WTC11 (cell line): ENCODE data around the gene ELK3. TPM values are rescaled to one million over a fixed set of nuclear protein-coding genes. Genes with fewer than 3 reads are reported as not detected.

ENCODE experiments used
- ATAC-seq: fragments of 200-7000 bp; cut with Tn5 transposase; 2 replicates; pipeline ENCODE4 v1.10.0; 2021; ENCODE audit warnings: mild to moderate bottlenecking, moderate library complexity
- CTCF ChIA-PET: fragments of 300-600 bp; sonication (Branson Sonifier 250); formaldehyde crosslinking; loops from one replicate; lab custom pipeline; 2021; ENCODE audit warnings: antibody characterized with exemption; lab: Charles Lee
- POLR2A ChIA-PET: fragments of 350-600 bp; sonication (Branson Sonifier 250); formaldehyde crosslinking; loops from one replicate; lab custom pipeline; 2021; ENCODE audit warnings: antibody characterized with exemption; lab: Charles Lee
- DNase-seq: peaks from one replicate; pipeline ENCODE4 v3.0.0; 2021; ENCODE audit warnings: low spot score
- H3K27ac Mint-ChIP-seq: 2 replicates; pipeline ENCODE4 v1.8.0; 2021; ENCODE audit warnings: mixed read lengths
- H3K27me3 Mint-ChIP-seq: 2 replicates; pipeline ENCODE4 v1.8.0; 2021; ENCODE audit warnings: low read depth, mild to moderate bottlenecking, moderate library complexity, mixed read lengths
- H3K36me3 Mint-ChIP-seq: 2 replicates; pipeline ENCODE4 v1.8.0; 2021; ENCODE audit warnings: mixed read lengths
- H3K4me1 Mint-ChIP-seq: 2 replicates; pipeline ENCODE4 v1.8.0; 2022; ENCODE audit warnings: mixed read lengths
- H3K4me3 Mint-ChIP-seq: 2 replicates; pipeline ENCODE4 v1.8.0; 2021; ENCODE audit warnings: mild to moderate bottlenecking, moderate library complexity, mixed read lengths
- H3K9me3 Mint-ChIP-seq: 2 replicates; pipeline ENCODE4 v1.8.0; 2021; ENCODE audit warnings: mixed read lengths
- ATF6 ChIP-seq: sonication (generic); formaldehyde crosslinking; IDR thresholded peaks from 2 replicates; pipeline ENCODE4 v1.8.1; 2023; ENCODE audit warnings: mild to moderate bottlenecking, missing genetic modification reagents
- EMX1 ChIP-seq: fragments of 250-450 bp; sonication (Bioruptor Pico); IDR thresholded peaks from 2 replicates; pipeline ENCODE4 v1.8.0; 2021; ENCODE audit warnings: mild to moderate bottlenecking
- FOXJ3 ChIP-seq: sonication (generic); formaldehyde crosslinking; IDR thresholded peaks from 2 replicates; pipeline ENCODE4 v1.9.0; 2021; ENCODE audit warnings: missing genetic modification reagents, mild to moderate bottlenecking, borderline replicate concordance
- MAX ChIP-seq: sonication (generic); formaldehyde crosslinking; IDR thresholded peaks from 2 replicates; pipeline ENCODE4 v1.8.0; 2022; ENCODE audit warnings: mild to moderate bottlenecking, missing genetic modification reagents
- MLX ChIP-seq: sonication (generic); formaldehyde crosslinking; IDR thresholded peaks from 2 replicates; pipeline ENCODE4 v1.8.1; 2023; ENCODE audit warnings: mild to moderate bottlenecking, missing genetic modification reagents, moderate library complexity
- NFATC4 ChIP-seq: fragments of 250-450 bp; sonication (Bioruptor Pico); IDR thresholded peaks from 2 replicates; pipeline ENCODE4 v1.9.0; 2021; ENCODE audit warnings: mild to moderate bottlenecking
- NFE2L1 ChIP-seq: sonication (generic); formaldehyde crosslinking; IDR thresholded peaks from 2 replicates; pipeline ENCODE4 v1.8.1; 2023; ENCODE audit warnings: missing genetic modification reagents
- RELA ChIP-seq: sonication (generic); formaldehyde crosslinking; IDR thresholded peaks from 2 replicates; pipeline ENCODE4 v1.8.1; 2022; ENCODE audit warnings: missing genetic modification reagents, mild to moderate bottlenecking, borderline replicate concordance
- SMAD3 ChIP-seq: sonication (generic); formaldehyde crosslinking; IDR thresholded peaks from 2 replicates; pipeline ENCODE4 v1.8.0; 2022; ENCODE audit warnings: missing genetic modification reagents, mild to moderate bottlenecking, borderline replicate concordance
- TEAD4 ChIP-seq: sonication (generic); formaldehyde crosslinking; IDR thresholded peaks from 2 replicates; pipeline ENCODE4 v1.8.0; 2022; ENCODE audit warnings: mild to moderate bottlenecking, missing genetic modification reagents
- TP53 ChIP-seq: sonication (generic); formaldehyde crosslinking; IDR thresholded peaks from 2 replicates; pipeline ENCODE4 v1.8.1; 2023; ENCODE audit warnings: mild to moderate bottlenecking, missing genetic modification reagents
- ZNF138 ChIP-seq: sonication (generic); formaldehyde crosslinking; conservative IDR thresholded peaks from 2 replicates; pipeline ENCODE4 v1.8.1; 2022; ENCODE audit warnings: mild to moderate bottlenecking, moderate library complexity, missing genetic modification reagents
- ZNF232 ChIP-seq: sonication (generic); formaldehyde crosslinking; IDR thresholded peaks from 2 replicates; pipeline ENCODE4 v1.8.0; 2022; ENCODE audit warnings: mild to moderate bottlenecking, missing genetic modification reagents
- ZNF317 ChIP-seq: sonication (generic); formaldehyde crosslinking; IDR thresholded peaks from 2 replicates; pipeline ENCODE4 v1.8.1; 2023; ENCODE audit warnings: low read depth, mild to moderate bottlenecking, moderate library complexity, missing genetic modification reagents, borderline replicate concordance
- ZNF423 ChIP-seq: fragments of 250-450 bp; sonication (Bioruptor Pico); IDR thresholded peaks from 2 replicates; pipeline ENCODE4 v2.1.2; 2022; ENCODE audit warnings: mild to moderate bottlenecking, moderate library complexity
- total RNA-seq: library from RNA; stranded (reverse); gene quantifications from 3 replicates; pipeline ENCODE4 v1.2.3, GENCODE V29; 2021
- TF ChIP-seq, protein P1 (sequence below): sonication (generic); formaldehyde crosslinking; IDR thresholded peaks from 2 replicates; pipeline ENCODE4 v1.8.0; 2023; ENCODE audit warnings: missing genetic modification reagents, mild to moderate bottlenecking, borderline replicate concordance
- TF ChIP-seq, protein P2 (sequence below): sonication (generic); formaldehyde crosslinking; IDR thresholded peaks from 2 replicates; pipeline ENCODE4 v1.8.0; 2022; ENCODE audit warnings: mild to moderate bottlenecking, missing genetic modification reagents
- TF ChIP-seq, protein P3 (sequence below): sonication (generic); formaldehyde crosslinking; IDR thresholded peaks from 2 replicates; pipeline ENCODE4 v1.8.0; 2022; ENCODE audit warnings: missing genetic modification reagents

Gene ELK3
- total RNA-seq, 1 experiment from 2014 or later = 16.5 TPM

GRCh38 chr12:96221391-96221790, 27.2 kb downstream of the ELK3 start:
- no peaks in the 10 kb centered on the region for H3K27me3 Mint-ChIP-seq
- H3K36me3 Mint-ChIP-seq = peaks cover 5% of the 10 kb centered on the region; the same call in 1 of the 2 replicates
- H3K9me3 Mint-ChIP-seq = no peaks in the 10 kb centered on the region
- TF ChIP-seq RELA (no peak), ZNF423 (CRISPR knock-in tag) (no peak), MLX (CRISPR knock-in tag) (no peak), ZNF317 (CRISPR knock-in tag) (no peak), ZNF232 (CRISPR knock-in tag) (no peak), TP53 (CRISPR knock-in tag) (no peak), SMAD3 (CRISPR knock-in tag) (no peak), NFE2L1 (CRISPR knock-in tag) (no peak), ATF6 (CRISPR knock-in tag) (no peak), FOXJ3 (CRISPR knock-in tag) (no peak)
- TF ChIP-seq, protein P1, sequence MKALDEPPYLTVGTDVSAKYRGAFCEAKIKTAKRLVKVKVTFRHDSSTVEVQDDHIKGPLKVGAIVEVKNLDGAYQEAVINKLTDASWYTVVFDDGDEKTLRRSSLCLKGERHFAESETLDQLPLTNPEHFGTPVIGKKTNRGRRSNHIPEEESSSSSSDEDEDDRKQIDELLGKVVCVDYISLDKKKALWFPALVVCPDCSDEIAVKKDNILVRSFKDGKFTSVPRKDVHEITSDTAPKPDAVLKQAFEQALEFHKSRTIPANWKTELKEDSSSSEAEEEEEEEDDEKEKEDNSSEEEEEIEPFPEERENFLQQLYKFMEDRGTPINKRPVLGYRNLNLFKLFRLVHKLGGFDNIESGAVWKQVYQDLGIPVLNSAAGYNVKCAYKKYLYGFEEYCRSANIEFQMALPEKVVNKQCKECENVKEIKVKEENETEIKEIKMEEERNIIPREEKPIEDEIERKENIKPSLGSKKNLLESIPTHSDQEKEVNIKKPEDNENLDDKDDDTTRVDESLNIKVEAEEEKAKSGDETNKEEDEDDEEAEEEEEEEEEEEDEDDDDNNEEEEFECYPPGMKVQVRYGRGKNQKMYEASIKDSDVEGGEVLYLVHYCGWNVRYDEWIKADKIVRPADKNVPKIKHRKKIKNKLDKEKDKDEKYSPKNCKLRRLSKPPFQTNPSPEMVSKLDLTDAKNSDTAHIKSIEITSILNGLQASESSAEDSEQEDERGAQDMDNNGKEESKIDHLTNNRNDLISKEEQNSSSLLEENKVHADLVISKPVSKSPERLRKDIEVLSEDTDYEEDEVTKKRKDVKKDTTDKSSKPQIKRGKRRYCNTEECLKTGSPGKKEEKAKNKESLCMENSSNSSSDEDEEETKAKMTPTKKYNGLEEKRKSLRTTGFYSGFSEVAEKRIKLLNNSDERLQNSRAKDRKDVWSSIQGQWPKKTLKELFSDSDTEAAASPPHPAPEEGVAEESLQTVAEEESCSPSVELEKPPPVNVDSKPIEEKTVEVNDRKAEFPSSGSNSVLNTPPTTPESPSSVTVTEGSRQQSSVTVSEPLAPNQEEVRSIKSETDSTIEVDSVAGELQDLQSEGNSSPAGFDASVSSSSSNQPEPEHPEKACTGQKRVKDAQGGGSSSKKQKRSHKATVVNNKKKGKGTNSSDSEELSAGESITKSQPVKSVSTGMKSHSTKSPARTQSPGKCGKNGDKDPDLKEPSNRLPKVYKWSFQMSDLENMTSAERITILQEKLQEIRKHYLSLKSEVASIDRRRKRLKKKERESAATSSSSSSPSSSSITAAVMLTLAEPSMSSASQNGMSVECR (CRISPR knock-in tag) = no peak
- TF ChIP-seq, protein P2, sequence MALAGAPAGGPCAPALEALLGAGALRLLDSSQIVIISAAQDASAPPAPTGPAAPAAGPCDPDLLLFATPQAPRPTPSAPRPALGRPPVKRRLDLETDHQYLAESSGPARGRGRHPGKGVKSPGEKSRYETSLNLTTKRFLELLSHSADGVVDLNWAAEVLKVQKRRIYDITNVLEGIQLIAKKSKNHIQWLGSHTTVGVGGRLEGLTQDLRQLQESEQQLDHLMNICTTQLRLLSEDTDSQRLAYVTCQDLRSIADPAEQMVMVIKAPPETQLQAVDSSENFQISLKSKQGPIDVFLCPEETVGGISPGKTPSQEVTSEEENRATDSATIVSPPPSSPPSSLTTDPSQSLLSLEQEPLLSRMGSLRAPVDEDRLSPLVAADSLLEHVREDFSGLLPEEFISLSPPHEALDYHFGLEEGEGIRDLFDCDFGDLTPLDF (CRISPR knock-in tag) = no peak
- ChIA-PET CTCF (no interaction called here), POLR2A (no interaction called here)
- no peak overlapping the region for H3K27ac Mint-ChIP-seq
- no peak for DNase-seq
- H3K4me1 Mint-ChIP-seq = peaks cover 31% of the 10 kb centered on the region
- no peak for ATAC-seq
- no peak overlapping the region for H3K4me3 Mint-ChIP-seq

DNA sequence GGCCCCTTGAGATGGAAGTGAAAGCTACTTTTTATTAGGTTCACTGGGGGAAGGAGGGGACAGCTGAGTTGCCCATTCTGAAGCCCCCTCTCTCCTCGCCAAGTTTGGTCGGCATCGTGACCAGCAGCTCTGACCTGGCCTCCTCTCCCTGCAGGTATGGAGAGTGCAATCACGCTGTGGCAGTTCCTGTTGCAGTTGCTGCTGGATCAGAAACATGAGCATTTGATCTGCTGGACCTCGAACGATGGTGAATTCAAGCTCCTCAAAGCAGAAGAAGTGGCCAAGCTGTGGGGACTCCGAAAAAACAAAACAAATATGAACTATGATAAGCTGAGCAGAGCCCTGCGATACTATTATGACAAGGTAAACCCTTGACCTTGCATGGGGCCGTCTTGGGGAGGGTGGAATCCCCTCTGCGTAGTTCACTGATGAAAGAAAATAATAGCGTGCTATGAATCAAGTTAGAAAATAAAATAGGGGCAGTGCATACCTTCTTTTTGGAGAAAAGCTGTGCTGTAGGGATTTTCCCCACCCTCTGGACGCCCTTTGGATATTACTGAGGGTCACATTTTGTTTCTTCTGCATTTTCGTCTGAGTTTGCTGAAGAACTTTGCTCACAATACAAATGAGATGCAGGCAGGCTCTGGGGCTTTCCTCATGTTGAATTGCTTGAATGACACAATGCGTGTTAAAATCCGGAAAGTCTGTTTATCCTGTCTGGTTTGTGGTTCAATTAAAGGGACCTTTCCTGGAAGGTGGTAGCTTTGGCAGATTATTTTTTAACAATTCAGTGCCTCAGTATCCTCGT, 29.4 kb downstream of the ELK3 start:
- no peak for ATAC-seq

More for the DNA sequence above, 29.4 kb downstream of the ELK3 start:
- CTCF ChIA-PET = interaction anchor here (0.7 to 1.3 kb wide), 2 partner anchors 8 to 293 kb away, joined by 3 to 5 read pairs; no protein-coding TSS in a partner anchor
- Mint-ChIP-seq H3K36me3 (peaks cover 5% of the 10 kb centered on the region; the same call in 1 of the 2 replicates), H3K27ac (no peak overlapping the region), H3K27me3 (no peaks in the 10 kb centered on the region), H3K4me1 (peaks cover 16% of the 10 kb centered on the region), H3K9me3 (no peaks in the 10 kb centered on the region), H3K4me3 (no peak overlapping the region)
- TF ChIP-seq EMX1 (CRISPR knock-in tag) (no peak), TEAD4 (CRISPR knock-in tag) (no peak), SMAD3 (CRISPR knock-in tag) (no peak), MAX (no peak), ZNF138 (no peak), NFATC4 (no peak)
- TF ChIP-seq, protein P3, sequence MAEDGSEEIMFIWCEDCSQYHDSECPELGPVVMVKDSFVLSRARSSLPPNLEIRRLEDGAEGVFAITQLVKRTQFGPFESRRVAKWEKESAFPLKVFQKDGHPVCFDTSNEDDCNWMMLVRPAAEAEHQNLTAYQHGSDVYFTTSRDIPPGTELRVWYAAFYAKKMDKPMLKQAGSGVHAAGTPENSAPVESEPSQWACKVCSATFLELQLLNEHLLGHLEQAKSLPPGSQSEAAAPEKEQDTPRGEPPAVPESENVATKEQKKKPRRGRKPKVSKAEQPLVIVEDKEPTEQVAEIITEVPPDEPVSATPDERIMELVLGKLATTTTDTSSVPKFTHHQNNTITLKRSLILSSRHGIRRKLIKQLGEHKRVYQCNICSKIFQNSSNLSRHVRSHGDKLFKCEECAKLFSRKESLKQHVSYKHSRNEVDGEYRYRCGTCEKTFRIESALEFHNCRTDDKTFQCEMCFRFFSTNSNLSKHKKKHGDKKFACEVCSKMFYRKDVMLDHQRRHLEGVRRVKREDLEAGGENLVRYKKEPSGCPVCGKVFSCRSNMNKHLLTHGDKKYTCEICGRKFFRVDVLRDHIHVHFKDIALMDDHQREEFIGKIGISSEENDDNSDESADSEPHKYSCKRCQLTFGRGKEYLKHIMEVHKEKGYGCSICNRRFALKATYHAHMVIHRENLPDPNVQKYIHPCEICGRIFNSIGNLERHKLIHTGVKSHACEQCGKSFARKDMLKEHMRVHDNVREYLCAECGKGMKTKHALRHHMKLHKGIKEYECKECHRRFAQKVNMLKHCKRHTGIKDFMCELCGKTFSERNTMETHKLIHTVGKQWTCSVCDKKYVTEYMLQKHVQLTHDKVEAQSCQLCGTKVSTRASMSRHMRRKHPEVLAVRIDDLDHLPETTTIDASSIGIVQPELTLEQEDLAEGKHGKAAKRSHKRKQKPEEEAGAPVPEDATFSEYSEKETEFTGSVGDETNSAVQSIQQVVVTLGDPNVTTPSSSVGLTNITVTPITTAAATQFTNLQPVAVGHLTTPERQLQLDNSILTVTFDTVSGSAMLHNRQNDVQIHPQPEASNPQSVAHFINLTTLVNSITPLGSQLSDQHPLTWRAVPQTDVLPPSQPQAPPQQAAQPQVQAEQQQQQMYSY (CRISPR knock-in tag) = no peak
- DNase-seq = no peak
- POLR2A ChIA-PET = no interaction called here
